NOMO-1 treated with dmso at 0.1 percent for 144 hours (cell line): Measurements from ENCODE around the gene MPPED1.

Experiments
- DNase-seq: peaks from one replicate; lab custom pipeline; 2025; ENCODE audit not compliant: unreplicated experiment; lab: John Stamatoyannopoulos, UW

MPPED1 gene

GRCh38 chr22:43392385-43392989 lies 19.3 kb upstream of the MPPED1 start:
- no peak for DNase-seq

- no peak for DNase-seq
These were observed 18.5 kb upstream of the MPPED1 start for GRCh38 chr22:43393132-43393843.

- no peak for DNase-seq
These were observed 17.9 kb upstream of the MPPED1 start for GRCh38 chr22:43393844-43394474.

- no peak for DNase-seq
These were observed 16.6 kb upstream of the MPPED1 start for GRCh38 chr22:43395086-43395695.

- DNase-seq = no peak
These were observed 15.4 kb upstream of the MPPED1 start for GRCh38 chr22:43396321-43396933.

- DNase-seq = no peak
These were observed 14.8 kb upstream of the MPPED1 start for GRCh38 chr22:43396934-43397457.

GRCh38 chr22:43397766-43398165 lies 14.0 kb upstream of the MPPED1 start:
- no peak for DNase-seq

- DNase-seq = no peak
These were observed 13.6 kb upstream of the MPPED1 start for GRCh38 chr22:43398246-43398645.

- no peak for DNase-seq
These were observed 12.9 kb upstream of the MPPED1 start for GRCh38 chr22:43398910-43399309.

GRCh38 chr22:43399338-43399979 lies 12.4 kb upstream of the MPPED1 start:
- DNase-seq = no peak

- no peak for DNase-seq
These were observed 11.8 kb upstream of the MPPED1 start for GRCh38 chr22:43399980-43400358.

GRCh38 chr22:43400449-43400848 lies 11.4 kb upstream of the MPPED1 start:
- DNase-seq = no peak

- no peak for DNase-seq
These were observed 10.6 kb upstream of the MPPED1 start for GRCh38 chr22:43401233-43401632.

GRCh38 chr22:43401661-43402060 lies 10.2 kb upstream of the MPPED1 start:
- DNase-seq = no peak

GRCh38 chr22:43402128-43402527 lies 9.7 kb upstream of the MPPED1 start:
- no peak for DNase-seq

GRCh38 chr22:43404673-43405385 lies 7.0 kb upstream of the MPPED1 start:
- DNase-seq = no peak

GRCh38 chr22:43406186-43406790 lies 5.5 kb upstream of the MPPED1 start:
- no peak for DNase-seq

GRCh38 chr22:43407591-43407990 lies 4.2 kb upstream of the MPPED1 start:
- DNase-seq = no peak

- DNase-seq = no peak
These were observed 3.8 kb upstream of the MPPED1 start for GRCh38 chr22:43408009-43408408.

- no peak for DNase-seq
These were observed 2.8 kb upstream of the MPPED1 start for GRCh38 chr22:43409046-43409445.
